WTC11 (cell line): Measurements from ENCODE around the gene SDK2. TPM values are rescaled to one million over a fixed set of nuclear protein-coding genes. Genes with fewer than 3 reads are reported as not detected.

Source experiments
- ATAC-seq: fragments of 200-7000 bp; cut with Tn5 transposase; 2 replicates; pipeline ENCODE4 v1.10.0; 2021; ENCODE audit warnings: mild to moderate bottlenecking, moderate library complexity
- Bru-seq: library from RNA; stranded (reverse); fragments of 400-500 nt; gene quantifications from one replicate; lab custom pipeline; 2021; lab: Mats Ljungman, UMichigan
- CTCF ChIA-PET: fragments of 300-600 bp; sonication (Branson Sonifier 250); formaldehyde crosslinking; loops from one replicate; lab custom pipeline; 2021; ENCODE audit warnings: antibody characterized with exemption; lab: Charles Lee
- POLR2A ChIA-PET: fragments of 350-600 bp; sonication (Branson Sonifier 250); formaldehyde crosslinking; loops from one replicate; lab custom pipeline; 2021; ENCODE audit warnings: antibody characterized with exemption; lab: Charles Lee
- DNase-seq: peaks from one replicate; pipeline ENCODE4 v3.0.0; 2021; ENCODE audit warnings: low spot score
- H3K27ac Mint-ChIP-seq: 2 replicates; pipeline ENCODE4 v1.8.0; 2021; ENCODE audit warnings: mixed read lengths
- H3K27me3 Mint-ChIP-seq: 2 replicates; pipeline ENCODE4 v1.8.0; 2021; ENCODE audit warnings: low read depth, mild to moderate bottlenecking, moderate library complexity, mixed read lengths
- H3K36me3 Mint-ChIP-seq: 2 replicates; pipeline ENCODE4 v1.8.0; 2021; ENCODE audit warnings: mixed read lengths
- H3K4me1 Mint-ChIP-seq: 2 replicates; pipeline ENCODE4 v1.8.0; 2022; ENCODE audit warnings: mixed read lengths
- H3K4me3 Mint-ChIP-seq: 2 replicates; pipeline ENCODE4 v1.8.0; 2021; ENCODE audit warnings: mild to moderate bottlenecking, moderate library complexity, mixed read lengths
- H3K9me3 Mint-ChIP-seq: 2 replicates; pipeline ENCODE4 v1.8.0; 2021; ENCODE audit warnings: mixed read lengths
- CREM ChIP-seq: sonication (generic); formaldehyde crosslinking; IDR thresholded peaks from 2 replicates; pipeline ENCODE4 v1.8.1; 2022; ENCODE audit warnings: mild to moderate bottlenecking, missing genetic modification reagents, moderate library complexity
- NR1H2 ChIP-seq: sonication (generic); formaldehyde crosslinking; IDR thresholded peaks from 2 replicates; pipeline ENCODE4 v1.9.0; 2021; ENCODE audit warnings: mild to moderate bottlenecking, moderate library complexity, missing genetic modification reagents
- ZNF671 ChIP-seq: fragments of 250-450 bp; sonication (Bioruptor Pico); IDR thresholded peaks from 2 replicates; pipeline ENCODE4 v1.8.0; 2021; ENCODE audit warnings: mild to moderate bottlenecking
- long read RNA-seq, 3 experiments: library from RNA in 1 of 3; library from capped mRNA in 1 of 3; library from polyadenylated mRNA in 1 of 3; unstranded in 2 of 3; stranded (forward) in 1 of 3; transcript quantifications; one replicate each; pipeline ENCODE4 v2.0.0, GENCODE V29; 2021
- total RNA-seq: library from RNA; stranded (reverse); gene quantifications from 3 replicates; pipeline ENCODE4 v1.2.3, GENCODE V29; 2021
- TF ChIP-seq, protein P1 (sequence below): sonication (generic); formaldehyde crosslinking; IDR thresholded peaks from 2 replicates; pipeline ENCODE4 v1.8.1; 2023; ENCODE audit warnings: mild to moderate bottlenecking, moderate library complexity, missing genetic modification reagents
- TF ChIP-seq, protein P2 (sequence below): fragments of 250-450 bp; sonication (Bioruptor Pico); IDR thresholded peaks from 2 replicates; pipeline ENCODE4 v1.9.0; 2021; ENCODE audit warnings: moderate library complexity, mild to moderate bottlenecking, inconsistent platforms, borderline replicate concordance
- TF ChIP-seq, protein P3 (sequence below): sonication (generic); formaldehyde crosslinking; IDR thresholded peaks from 2 replicates; pipeline ENCODE4 v1.8.1; 2022; ENCODE audit warnings: low read depth, missing genetic modification reagents, borderline replicate concordance
- TF ChIP-seq, protein P4 (sequence below): sonication (generic); formaldehyde crosslinking; IDR thresholded peaks from 2 replicates; pipeline ENCODE4 v1.8.1; 2023; ENCODE audit warnings: mild to moderate bottlenecking, missing genetic modification reagents, moderate library complexity

SDK2 gene, protein sequence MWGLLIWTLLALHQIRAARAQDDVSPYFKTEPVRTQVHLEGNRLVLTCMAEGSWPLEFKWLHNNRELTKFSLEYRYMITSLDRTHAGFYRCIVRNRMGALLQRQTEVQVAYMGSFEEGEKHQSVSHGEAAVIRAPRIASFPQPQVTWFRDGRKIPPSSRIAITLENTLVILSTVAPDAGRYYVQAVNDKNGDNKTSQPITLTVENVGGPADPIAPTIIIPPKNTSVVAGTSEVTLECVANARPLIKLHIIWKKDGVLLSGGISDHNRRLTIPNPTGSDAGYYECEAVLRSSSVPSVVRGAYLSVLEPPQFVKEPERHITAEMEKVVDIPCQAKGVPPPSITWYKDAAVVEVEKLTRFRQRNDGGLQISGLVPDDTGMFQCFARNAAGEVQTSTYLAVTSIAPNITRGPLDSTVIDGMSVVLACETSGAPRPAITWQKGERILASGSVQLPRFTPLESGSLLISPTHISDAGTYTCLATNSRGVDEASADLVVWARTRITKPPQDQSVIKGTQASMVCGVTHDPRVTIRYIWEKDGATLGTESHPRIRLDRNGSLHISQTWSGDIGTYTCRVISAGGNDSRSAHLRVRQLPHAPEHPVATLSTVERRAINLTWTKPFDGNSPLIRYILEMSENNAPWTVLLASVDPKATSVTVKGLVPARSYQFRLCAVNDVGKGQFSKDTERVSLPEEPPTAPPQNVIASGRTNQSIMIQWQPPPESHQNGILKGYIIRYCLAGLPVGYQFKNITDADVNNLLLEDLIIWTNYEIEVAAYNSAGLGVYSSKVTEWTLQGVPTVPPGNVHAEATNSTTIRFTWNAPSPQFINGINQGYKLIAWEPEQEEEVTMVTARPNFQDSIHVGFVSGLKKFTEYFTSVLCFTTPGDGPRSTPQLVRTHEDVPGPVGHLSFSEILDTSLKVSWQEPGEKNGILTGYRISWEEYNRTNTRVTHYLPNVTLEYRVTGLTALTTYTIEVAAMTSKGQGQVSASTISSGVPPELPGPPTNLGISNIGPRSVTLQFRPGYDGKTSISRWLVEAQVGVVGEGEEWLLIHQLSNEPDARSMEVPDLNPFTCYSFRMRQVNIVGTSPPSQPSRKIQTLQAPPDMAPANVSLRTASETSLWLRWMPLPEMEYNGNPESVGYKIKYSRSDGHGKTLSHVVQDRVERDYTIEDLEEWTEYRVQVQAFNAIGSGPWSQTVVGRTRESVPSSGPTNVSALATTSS (N-terminal part only)
- total RNA-seq (13.5 to 14.8 TPM (median 14.3 TPM) in 3 replicates), Bru-seq, nascent RNA (percentile 47 among the genes with signal in this experiment)
- long read RNA-seq, experiment 1, partial matches to known transcripts = 7 of 21 reads
- long read RNA-seq, experiment 1, other reads (novel, unspliced or antisense) = 14 of 21 reads
- long read RNA-seq, experiment 2, partial matches to known transcripts = 2 of 12 reads
- long read RNA-seq, experiment 2, other reads (novel, unspliced or antisense) = 10 of 12 reads
- long read RNA-seq, experiment 3, partial matches to known transcripts = 0 of 3 reads
- long read RNA-seq, experiment 3, other reads (novel, unspliced or antisense) = 3 of 3 reads

DNA sequence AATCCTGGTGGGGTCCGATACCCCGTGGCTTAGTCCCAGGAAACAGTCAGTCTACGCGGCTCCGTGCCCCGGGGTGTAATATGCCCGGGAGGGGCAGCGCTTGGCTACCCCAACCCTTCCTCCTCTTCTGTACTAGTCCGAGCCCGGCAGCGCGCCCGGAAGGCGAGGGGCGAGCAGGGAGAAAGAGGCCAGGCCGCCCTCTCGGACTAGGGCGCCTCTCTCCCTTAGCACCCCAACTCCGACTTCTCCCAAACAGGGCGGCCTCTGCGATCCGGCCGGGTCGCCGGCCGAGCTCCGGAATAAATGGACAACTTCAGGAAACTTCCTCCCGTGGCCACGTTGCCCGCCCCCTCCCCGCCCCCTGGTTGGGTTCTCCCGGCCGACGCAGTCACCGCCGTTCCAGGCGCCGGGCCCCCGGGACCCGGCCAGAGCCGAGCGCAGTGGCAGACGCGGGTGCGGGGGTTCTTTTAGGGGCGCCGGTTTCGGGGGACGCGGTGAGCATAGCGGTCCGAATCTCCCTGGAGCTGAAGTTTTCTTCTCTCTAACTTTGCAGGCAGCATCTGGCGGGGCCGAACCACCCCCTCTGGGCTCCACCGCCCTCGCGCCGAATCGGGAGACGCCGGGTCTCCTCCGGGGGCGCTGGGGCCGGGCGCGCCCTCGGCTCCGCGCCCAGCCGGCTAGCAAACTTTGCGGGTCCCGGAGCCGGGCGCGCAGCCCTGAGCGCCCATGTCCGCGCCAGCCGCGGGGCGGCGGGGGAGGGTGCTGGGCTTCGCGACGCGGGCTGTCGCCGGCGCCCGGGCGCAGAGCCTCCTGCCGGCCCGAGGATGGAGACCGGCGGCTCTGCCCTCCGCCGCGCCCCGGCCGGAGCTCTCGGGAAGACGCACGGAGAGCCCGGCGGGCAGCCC, at the start of gene SDK2:
SDK2 (minus strand) TSS at position 301 of the 905 bp plus-strand sequence. CDS start 357 bp downstream, outside the sequence.
- H3K27me3 Mint-ChIP-seq = peaks cover 70% of the 10 kb centered on the region
- POLR2A ChIA-PET = interaction anchor here (1.1 kb wide), 1 partner anchor 122 kb away, joined by 3 read pairs; no protein-coding TSS in a partner anchor
- H3K4me1 Mint-ChIP-seq = peaks cover 45% of the 10 kb centered on the region
- H3K4me3 Mint-ChIP-seq = peak within 1 kb of the TSS; percentile 83
- CTCF ChIA-PET = interaction anchor here (0.5 to 6.0 kb wide), 16 partner anchors 10 to 967 kb away, joined by 3 to 69 read pairs (median 4); no protein-coding TSS in a partner anchor
- ATAC-seq (peak; percentile 2; the same call in 1 of the 2 replicates), DNase-seq (no peak)
- H3K36me3 Mint-ChIP-seq = no peaks in the 10 kb centered on the region
- no peak within 1 kb of the TSS for H3K27ac Mint-ChIP-seq
- H3K9me3 Mint-ChIP-seq = no peaks in the 10 kb centered on the region
- TF ChIP-seq, protein P1, sequence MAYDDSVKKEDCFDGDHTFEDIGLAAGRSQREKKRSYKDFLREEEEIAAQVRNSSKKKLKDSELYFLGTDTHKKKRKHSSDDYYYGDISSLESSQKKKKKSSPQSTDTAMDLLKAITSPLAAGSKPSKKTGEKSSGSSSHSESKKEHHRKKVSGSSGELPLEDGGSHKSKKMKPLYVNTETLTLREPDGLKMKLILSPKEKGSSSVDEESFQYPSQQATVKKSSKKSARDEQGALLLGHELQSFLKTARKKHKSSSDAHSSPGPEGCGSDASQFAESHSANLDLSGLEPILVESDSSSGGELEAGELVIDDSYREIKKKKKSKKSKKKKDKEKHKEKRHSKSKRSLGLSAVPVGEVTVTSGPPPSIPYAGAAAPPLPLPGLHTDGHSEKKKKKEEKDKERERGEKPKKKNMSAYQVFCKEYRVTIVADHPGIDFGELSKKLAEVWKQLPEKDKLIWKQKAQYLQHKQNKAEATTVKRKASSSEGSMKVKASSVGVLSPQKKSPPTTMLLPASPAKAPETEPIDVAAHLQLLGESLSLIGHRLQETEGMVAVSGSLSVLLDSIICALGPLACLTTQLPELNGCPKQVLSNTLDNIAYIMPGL (CRISPR knock-in tag) = 0 out of 2 replicates have a peak, but pooled peaks have one; percentile 30
- TF ChIP-seq NR1H2 = no peak

DNA sequence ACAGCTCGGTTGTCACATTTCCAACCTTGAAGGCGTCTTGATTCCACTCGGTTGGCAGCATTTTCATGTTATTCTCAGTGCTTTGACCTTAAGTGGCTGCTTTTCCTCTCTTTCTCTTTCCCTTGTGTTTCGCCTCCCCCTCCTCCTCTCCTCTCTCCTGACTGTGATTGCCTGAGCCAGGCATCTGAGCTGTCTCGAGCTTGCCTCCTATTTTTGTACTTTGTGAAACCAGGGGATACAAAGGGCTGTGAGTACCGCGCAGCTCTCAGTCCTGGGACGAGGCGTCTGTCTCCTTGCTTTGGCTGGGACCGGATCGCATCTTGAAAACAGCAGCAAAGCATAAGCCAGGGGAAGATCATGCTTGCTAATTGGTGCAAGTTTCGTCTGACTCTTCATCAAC, 48.8 kb upstream of the SDK2 start:
- H3K36me3 Mint-ChIP-seq = no peaks in the 10 kb centered on the region; the same call in 1 of the 2 replicates
- peaks cover 34% of the 10 kb centered on the region for H3K4me1 Mint-ChIP-seq
- H3K27me3 Mint-ChIP-seq = no peaks in the 10 kb centered on the region; the same call in none of the 2 replicates
- TF ChIP-seq, protein P2, sequence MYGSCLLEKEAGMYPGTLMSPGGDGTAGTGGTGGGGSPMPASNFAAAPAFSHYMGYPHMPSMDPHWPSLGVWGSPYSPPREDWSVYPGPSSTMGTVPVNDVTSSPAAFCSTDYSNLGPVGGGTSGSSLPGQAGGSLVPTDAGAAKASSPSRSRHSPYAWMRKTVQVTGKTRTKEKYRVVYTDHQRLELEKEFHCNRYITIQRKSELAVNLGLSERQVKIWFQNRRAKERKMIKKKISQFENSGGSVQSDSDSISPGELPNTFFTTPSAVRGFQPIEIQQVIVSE (CRISPR knock-in tag) = no peak
- no peak for TF ChIP-seq CREM (CRISPR knock-in tag)
- TF ChIP-seq, protein P3, sequence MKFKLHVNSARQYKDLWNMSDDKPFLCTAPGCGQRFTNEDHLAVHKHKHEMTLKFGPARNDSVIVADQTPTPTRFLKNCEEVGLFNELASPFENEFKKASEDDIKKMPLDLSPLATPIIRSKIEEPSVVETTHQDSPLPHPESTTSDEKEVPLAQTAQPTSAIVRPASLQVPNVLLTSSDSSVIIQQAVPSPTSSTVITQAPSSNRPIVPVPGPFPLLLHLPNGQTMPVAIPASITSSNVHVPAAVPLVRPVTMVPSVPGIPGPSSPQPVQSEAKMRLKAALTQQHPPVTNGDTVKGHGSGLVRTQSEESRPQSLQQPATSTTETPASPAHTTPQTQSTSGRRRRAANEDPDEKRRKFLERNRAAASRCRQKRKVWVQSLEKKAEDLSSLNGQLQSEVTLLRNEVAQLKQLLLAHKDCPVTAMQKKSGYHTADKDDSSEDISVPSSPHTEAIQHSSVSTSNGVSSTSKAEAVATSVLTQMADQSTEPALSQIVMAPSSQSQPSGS (CRISPR knock-in tag) = no peak
- CTCF ChIA-PET = interaction anchor here (0.6 to 4.0 kb wide), 5 partner anchors 17 to 333 kb away, joined by 3 to 16 read pairs (median 4); no protein-coding TSS in a partner anchor
- peaks cover 21% of the 10 kb centered on the region for H3K9me3 Mint-ChIP-seq
- H3K4me3 Mint-ChIP-seq = no peak overlapping the region
- ATAC-seq = no peak
- DNase-seq = no peak
- POLR2A ChIA-PET = no interaction called here
- no peak overlapping the region; the same call in 1 of the 2 replicates for H3K27ac Mint-ChIP-seq

DNA sequence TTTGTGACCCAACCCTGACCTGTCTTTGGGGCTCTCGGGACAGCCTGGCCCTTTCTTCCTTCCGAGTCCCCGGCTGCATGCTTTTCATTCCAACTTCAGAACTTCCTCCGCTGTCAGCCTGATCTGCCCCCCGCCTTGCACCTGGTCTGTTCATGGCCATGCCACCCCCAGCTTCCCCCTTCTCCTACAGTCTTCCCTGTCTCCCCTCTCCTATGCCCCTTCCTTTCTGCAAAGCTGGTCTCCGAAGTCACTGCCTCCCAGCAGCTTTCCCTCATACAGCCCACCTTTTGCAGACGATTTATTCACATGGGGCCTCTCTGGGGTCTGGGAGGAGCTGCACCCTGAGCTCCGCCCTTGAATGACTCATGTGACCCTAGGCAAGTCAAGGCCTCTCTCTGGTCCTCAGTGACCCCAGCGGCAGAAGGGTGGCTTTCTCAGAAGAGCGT, 47.1 kb upstream of the SDK2 start:
- no peak overlapping the region for H3K27ac Mint-ChIP-seq

More for the DNA sequence above, 47.1 kb upstream of the SDK2 start:
- Mint-ChIP-seq H3K27me3 (no peaks in the 10 kb centered on the region; the same call in none of the 2 replicates), H3K4me1 (peaks cover 49% of the 10 kb centered on the region), H3K4me3 (no peak overlapping the region), H3K36me3 (no peaks in the 10 kb centered on the region; the same call in 1 of the 2 replicates), H3K9me3 (peaks cover 21% of the 10 kb centered on the region)
- ChIA-PET CTCF (interaction anchor here (1.1 to 4.0 kb wide), 5 partner anchors 19 to 45 kb away, joined by 3 to 16 read pairs (median 4); no protein-coding TSS in a partner anchor), POLR2A (no interaction called here)
- TF ChIP-seq, protein P4, sequence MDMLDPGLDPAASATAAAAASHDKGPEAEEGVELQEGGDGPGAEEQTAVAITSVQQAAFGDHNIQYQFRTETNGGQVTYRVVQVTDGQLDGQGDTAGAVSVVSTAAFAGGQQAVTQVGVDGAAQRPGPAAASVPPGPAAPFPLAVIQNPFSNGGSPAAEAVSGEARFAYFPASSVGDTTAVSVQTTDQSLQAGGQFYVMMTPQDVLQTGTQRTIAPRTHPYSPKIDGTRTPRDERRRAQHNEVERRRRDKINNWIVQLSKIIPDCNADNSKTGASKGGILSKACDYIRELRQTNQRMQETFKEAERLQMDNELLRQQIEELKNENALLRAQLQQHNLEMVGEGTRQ (CRISPR knock-in tag) = peak; percentile 55
- TF ChIP-seq ZNF671 (CRISPR knock-in tag) = no peak
- ATAC-seq = peak; percentile 45
- DNase-seq = no peak
